HepG2 (cell line): ENCODE data around the gene GAPDH. TPM values are rescaled to one million over a fixed set of nuclear protein-coding genes. Genes with fewer than 3 reads are reported as not detected.

Experiments used
- GMEB1 ChIP-seq: sonication (generic); formaldehyde crosslinking; IDR thresholded peaks from 2 replicates; pipeline ENCODE4 v1.5.1; 2020; ENCODE audit warnings: missing genetic modification reagents, mild to moderate bottlenecking, borderline replicate concordance
- KDM5A ChIP-seq: fragments of 200-600 bp; sonication (generic); IDR thresholded peaks from 2 replicates; pipeline ENCODE4 v1.7.0; 2018; ENCODE audit warnings: antibody characterized with exemption, mild to moderate bottlenecking, low read length, borderline replicate concordance
- MLLT10 ChIP-seq: sonication (generic); formaldehyde crosslinking; IDR thresholded peaks from 2 replicates; pipeline ENCODE4 v1.4.0; 2020; ENCODE audit warnings: missing genetic modification reagents
- NCOA1 ChIP-seq: sonication (generic); formaldehyde crosslinking; IDR thresholded peaks from 2 replicates; pipeline ENCODE4 v1.9.0; 2021; ENCODE audit warnings: missing genetic modification reagents
- NPAS2 ChIP-seq: sonication (generic); formaldehyde crosslinking; IDR thresholded peaks from 2 replicates; pipeline ENCODE4 v1.8.0; 2022; ENCODE audit warnings: mild to moderate bottlenecking, missing genetic modification reagents, borderline replicate concordance
- NRL ChIP-seq: sonication (generic); formaldehyde crosslinking; IDR thresholded peaks from 2 replicates; pipeline ENCODE4 v1.5.0; 2020; ENCODE audit warnings: missing genetic modification reagents, mild to moderate bottlenecking, moderate library complexity, borderline replicate concordance
- RXRA ChIP-seq: sonication (generic); formaldehyde crosslinking; IDR thresholded peaks from 2 replicates; pipeline ENCODE4 v1.5.1; 2020; ENCODE audit warnings: missing genetic modification reagents
- SP4 ChIP-seq: sonication (generic); formaldehyde crosslinking; IDR thresholded peaks from 2 replicates; pipeline ENCODE4 v1.8.1; 2023; ENCODE audit warnings: mild to moderate bottlenecking, missing genetic modification reagents
- YEATS2 ChIP-seq: sonication (generic); formaldehyde crosslinking; IDR thresholded peaks from 2 replicates; pipeline ENCODE4 v1.4.0; 2020; ENCODE audit warnings: missing genetic modification reagents, borderline replicate concordance
- ZNF205 ChIP-seq: IDR thresholded peaks from 2 replicates; pipeline ENCODE4 v1.6.1; 2018; ENCODE audit warnings: missing biosample characterization, missing genetic modification reagents
- ZNF292 ChIP-seq: sonication (generic); formaldehyde crosslinking; IDR thresholded peaks from 2 replicates; pipeline ENCODE4 v1.8.1; 2022; ENCODE audit warnings: mild to moderate bottlenecking, low read depth, missing genetic modification reagents, borderline replicate concordance
- ZNF570 ChIP-seq: sonication (generic); formaldehyde crosslinking; IDR thresholded peaks from 2 replicates; pipeline ENCODE4 v1.4.0; 2020; ENCODE audit warnings: mild to moderate bottlenecking, missing genetic modification reagents, borderline replicate concordance
- ZNF646 ChIP-seq: sonication (generic); formaldehyde crosslinking; IDR thresholded peaks from 2 replicates; pipeline ENCODE4 v1.9.0; 2021; ENCODE audit warnings: mild to moderate bottlenecking, missing genetic modification reagents
- ZNF687 ChIP-seq: sonication (generic); formaldehyde crosslinking; IDR thresholded peaks from 2 replicates; pipeline ENCODE4 v1.5.1; 2020; ENCODE audit warnings: mild to moderate bottlenecking, missing genetic modification reagents, moderate library complexity
- polyA plus RNA-seq, 8 experiments: library from polyadenylated mRNA; depleted of rRNA in 3 of 8; stranded (reverse) in 7 of 8; unstranded in 1 of 8; fragments of >200 nt; fragmentation: Illumina TruSeq in 4 of 8; extraction: Trizol in 4 of 8; gene quantifications; 2 replicates each; pipeline versions ENCODE4 v1.2.1 to v1.2.3, GENCODE V29; 2011 to 2016; ENCODE audit warnings: low read depth in 4 of 8, missing spikeins in 1 of 8, mixed read lengths in 1 of 8; ENCODE audit not compliant: insufficient read depth in 1 of 8
- total RNA-seq, 5 experiments: library from RNA; depleted of rRNA; stranded (reverse); fragments of >200 nt; fragmentation: Illumina TruSeq; extraction: Trizol; gene quantifications; 2 replicates each; pipeline ENCODE4 v1.2.3, GENCODE V29; 2016; ENCODE audit warnings: low read depth in 1 of 5
- TF ChIP-seq, protein P1 (sequence below): sonication (generic); formaldehyde crosslinking; IDR thresholded peaks from 2 replicates; pipeline ENCODE4 v1.5.1; 2020; ENCODE audit warnings: missing genetic modification reagents, mild to moderate bottlenecking, borderline replicate concordance

GAPDH gene
- total and polyA plus RNA-seq, 2 of the 13 experiments (the other 11 are each of a cell fraction or from before 2014, with no cell fraction given), result 3,038 to 12,722 TPM

DNA sequence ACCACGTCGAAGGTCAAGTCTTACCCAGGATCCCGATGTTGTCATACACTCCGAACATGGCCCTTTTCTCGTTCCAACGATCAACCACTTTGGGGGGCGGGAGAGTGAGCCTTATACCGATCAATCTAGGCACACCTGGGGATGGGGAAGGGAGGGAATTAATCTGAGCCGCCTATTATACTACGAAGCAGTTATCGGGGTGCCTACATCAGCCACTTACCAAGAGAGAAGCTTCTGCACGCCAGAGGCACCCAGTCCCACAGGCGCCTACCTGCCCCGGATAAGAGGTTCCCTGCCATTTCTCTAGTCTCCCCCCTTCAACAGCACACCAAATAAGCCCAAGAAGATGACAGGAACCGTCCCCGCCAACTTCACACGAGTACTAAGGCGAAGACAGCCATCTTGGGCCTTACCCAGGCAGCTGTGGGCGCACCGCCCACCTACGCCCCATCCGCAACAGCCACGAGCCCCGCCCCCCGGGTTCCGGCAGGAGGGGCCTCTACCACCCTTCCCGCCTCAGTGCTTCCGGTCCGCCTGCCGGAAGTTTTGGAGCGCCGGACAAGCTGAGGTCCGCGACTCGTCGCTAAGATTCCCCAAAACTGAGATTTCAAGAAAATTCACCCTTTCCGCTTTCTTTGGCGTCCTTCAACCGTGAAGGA lies 41.4 kb upstream of the GAPDH start, which contains the start of gene MRPL51 (continued):
- TF ChIP-seq ZNF687 (peak; percentile 84), SP4 (CRISPR knock-in tag) (peak; percentile 84), NPAS2 (CRISPR knock-in tag) (no peak), YEATS2 (CRISPR knock-in tag) (peak; percentile 86), ZNF646 (CRISPR knock-in tag) (no peak), ZNF570 (CRISPR knock-in tag) (no peak), RXRA (0 out of 2 replicates have a peak, but pooled peaks have one; percentile 19), NCOA1 (CRISPR knock-in tag) (peak; percentile 35; the same call in 1 of the 2 replicates), KDM5A (no peak; the same call in 1 of the 2 replicates), NRL (peak; percentile 66; the same call in 1 of the 2 replicates), GMEB1 (CRISPR knock-in tag) (peak; percentile 58; the same call in 1 of the 2 replicates), ZNF205 (CRISPR knock-in tag) (peak; percentile 16; the same call in 1 of the 2 replicates), ZNF292 (CRISPR knock-in tag) (no peak), MLLT10 (no peak)
- TF ChIP-seq, protein P1, sequence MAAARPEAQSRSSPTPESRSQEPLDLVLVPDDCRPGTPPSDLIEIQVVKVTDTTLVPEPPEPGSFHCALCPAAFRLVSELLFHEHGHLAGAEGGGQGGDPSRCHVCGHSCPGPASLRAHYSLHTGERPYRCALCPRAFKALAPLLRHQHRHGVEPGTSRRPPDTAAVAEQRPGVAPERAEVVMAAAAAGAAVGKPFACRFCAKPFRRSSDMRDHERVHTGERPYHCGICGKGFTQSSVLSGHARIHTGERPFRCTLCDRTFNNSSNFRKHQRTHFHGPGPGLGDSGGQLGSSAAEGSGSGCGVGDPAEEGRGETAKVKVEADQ (CRISPR knock-in tag), result 0 out of 2 replicates have a peak, but pooled peaks have one; percentile 10
